ENCODE results near the gene NUTM2A.
"Not testable (repeated sequence)": the region's sequence is repeated elsewhere in the genome, so short reads cannot be mapped to it uniquely, and the experiment has no call there.

DNA sequence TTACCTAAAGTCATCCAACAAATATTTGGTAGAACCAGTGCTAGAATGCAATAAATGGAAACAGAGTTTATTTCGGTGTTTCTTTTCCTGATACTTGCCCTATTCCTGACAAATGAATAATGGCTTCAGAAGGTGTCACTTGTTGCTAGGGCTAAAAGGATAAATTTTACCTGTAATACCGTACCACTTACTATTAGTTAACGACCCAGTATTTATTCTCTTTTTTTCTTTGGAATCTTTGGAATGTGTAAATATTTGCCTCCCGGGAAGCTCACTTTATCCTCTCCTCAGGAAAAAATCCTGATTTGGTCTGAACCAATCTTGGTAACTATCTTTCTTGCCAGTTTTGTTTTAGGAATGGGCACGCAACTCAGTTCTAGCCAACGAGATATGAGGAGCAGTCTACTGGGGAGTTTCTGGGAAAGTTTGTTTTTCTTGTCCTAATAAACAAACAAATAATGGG is 14.1 kb downstream of the NUTM2A start:
- TF ChIP-seq CTCF (IDR thresholded peaks at IDR 0.05); POLR2AphosphoS5 (IDR thresholded peaks at IDR 0.05); POLR2A (IDR thresholded peaks at IDR 0.05; ENCODE audit: low read depth); EP300 (IDR thresholded peaks at IDR 0.05): not testable (repeated sequence)
